HG03095 (cell line): Measurements from ENCODE around the gene IMPG2.

Experiments used
- ATAC-seq: cut with Tn5 transposase; IDR thresholded peaks from one replicate; pipeline ENCODE4 v1.9.1; 2021; ENCODE audit warnings: moderate library complexity; ENCODE audit not compliant: unreplicated experiment

The IMPG2 gene

DNA sequence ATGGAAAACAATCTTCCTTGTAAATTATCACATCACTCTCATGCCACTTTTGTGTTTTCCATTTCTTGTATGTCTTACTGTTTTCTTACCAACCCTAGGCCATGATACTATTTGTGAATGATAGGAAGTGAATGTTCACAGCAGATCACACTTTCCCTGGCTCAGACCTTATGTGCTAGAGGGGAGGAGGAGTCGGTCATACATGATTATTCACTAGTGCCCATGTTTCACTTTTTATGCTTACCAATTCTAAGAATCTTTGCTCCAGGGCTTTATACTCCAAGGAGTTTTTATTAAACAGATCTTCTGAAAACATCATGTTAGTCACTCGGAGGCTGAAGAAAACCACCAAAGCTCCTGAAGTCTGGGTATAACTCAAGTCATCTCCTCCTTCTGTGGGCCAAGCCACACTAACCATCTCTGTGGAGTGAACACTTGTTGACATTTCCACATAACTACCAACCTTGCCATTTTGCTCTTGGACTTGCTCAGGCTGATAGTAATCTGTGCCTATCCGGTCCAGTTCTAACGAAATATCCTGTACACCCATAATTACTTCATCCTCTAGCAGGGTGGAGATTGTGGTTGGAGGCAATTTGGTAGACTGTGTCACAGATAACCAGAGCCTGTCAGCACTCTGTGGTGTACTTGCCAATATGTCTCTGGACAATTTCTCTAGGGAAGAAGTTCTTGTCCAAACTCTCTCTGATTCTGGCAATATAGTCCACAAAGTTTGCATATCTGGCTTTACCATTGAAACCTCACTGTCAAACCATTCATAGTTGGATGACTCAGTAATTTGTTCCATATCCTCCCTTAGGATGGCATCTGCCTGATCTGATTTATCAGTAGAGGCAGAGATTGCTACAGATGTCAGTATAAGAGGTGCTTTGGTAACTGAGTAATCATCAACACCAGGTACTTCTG, 76.8 kb downstream of the IMPG2 start:
- no peak for ATAC-seq

DNA sequence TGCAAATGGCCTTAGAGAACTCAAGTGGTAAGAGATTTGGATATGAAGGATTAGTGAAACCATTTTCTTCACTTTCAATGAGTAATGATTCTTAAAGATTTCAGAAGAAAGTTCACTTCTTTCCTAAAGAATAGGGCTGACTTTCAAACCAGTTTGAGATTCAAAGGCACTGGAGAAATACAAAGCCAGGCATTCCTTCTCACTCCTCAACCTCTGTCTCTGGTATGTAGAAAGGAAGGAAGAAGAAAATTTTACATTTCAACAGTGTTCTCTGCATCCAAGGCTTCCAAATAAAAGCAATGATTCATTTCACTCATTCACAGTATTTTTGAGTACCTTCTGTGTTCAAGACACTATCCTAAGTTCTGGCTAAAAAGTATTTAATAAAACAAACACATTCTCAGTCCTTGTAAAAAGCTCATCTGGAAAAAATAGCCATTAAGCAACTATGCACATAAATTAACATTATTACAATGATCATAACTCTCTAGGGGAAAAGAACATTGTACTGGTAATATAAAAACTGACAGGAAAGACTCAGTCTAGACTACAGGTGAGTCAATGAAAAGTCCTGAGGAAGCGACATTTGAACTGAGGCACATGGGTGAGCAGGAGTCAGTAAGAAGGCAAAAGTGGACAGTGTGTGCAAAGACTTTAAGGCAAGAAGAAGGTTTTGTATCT, 79.5 kb downstream of the IMPG2 start:
- no peak for ATAC-seq

DNA sequence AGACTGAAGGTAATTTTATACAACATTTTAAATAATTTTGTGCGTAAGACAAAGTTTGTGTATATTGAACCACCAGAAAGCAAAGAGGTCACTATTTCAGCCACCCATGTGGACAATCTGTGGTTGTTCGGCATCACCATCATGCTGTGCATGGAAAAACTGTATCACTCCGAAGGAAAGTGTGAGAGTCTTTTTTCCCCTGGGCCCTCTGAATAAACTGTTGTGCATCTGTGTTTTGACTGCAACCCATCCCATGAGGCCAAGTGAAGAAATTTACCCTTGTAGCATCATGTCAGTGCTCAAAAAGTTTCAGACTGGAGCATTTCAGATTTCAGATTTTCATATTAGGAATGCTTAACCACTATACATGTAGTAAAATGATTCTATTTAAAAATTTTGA, 85.3 kb downstream of the IMPG2 start:
- no peak for ATAC-seq

DNA sequence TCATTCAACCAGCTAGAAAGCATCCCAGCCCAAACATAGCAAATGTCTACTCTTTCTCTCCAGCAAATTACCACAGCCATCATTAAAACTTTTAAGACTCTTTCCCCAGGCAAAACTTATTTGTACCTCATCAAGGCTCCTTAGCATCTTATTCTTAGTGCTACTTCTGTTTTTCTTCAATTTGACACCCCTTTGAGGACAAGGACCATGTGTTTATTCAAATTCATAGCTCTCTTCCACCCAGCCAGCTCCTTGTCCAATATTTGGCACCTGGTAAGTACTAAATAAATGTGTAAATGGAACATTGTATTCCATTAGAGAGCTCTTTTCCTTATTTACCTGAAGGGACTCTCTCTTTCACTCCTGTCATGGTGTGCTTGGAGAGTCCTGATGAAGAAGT, 89.8 kb downstream of the IMPG2 start:
- no peak for ATAC-seq

DNA sequence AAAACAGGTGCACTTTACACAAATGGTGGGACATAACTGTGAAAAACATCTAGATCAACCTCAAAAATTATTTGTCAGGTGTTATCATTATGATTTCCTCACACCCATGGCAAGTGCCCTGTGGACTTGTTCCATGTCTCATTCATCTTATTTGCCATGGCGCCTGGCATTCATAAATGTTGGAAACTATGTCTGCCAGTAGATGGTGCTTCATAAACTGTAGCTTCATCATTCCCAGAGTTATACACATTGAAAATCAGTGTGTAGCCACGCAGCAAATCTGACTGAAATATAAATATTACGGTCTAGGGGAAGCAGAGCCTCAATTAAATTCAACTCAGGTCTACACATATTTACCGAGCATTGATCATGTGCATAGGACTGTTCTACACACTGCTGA, 90.7 kb downstream of the IMPG2 start:
- ATAC-seq: no peak

DNA sequence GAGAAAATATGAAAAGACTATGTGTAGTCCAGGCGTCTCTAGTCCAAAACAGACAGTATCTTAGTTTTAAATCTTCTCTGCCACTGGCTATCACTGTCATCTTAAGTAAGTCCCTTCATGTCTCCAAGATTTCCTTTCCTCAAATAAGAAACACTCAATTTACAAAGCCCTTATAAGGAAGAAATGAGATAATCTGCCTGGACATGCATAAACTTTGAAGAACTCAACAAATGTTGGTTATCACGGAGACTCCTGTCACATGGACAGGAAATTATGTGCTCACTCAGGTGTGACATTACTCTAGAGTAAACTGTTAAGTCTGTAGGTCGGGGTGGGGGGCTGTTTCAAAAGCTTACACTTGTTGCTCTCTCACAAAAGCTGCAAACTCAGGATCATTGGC, 91.9 kb downstream of the IMPG2 start:
- ATAC-seq: no peak

DNA sequence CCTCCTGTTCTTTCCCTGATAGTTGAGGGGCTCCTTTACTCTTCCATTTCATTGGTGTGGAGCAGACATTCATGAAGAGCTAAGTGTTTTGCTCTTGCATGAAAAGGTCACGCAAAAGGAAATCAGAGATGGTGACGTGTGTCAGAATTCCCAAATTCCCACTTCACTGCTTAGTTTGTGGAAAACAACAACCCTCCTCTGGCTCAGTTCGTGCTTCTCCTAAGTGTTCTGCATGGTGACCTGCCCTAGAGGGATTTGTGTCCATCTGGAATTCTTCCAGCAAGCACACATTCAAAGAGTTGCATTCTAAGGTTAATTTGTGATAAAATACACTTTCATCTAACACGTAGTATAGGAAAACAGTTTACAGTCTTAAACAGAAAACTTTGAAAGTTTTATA, 95.6 kb downstream of the IMPG2 start:
- ATAC-seq: no peak

DNA sequence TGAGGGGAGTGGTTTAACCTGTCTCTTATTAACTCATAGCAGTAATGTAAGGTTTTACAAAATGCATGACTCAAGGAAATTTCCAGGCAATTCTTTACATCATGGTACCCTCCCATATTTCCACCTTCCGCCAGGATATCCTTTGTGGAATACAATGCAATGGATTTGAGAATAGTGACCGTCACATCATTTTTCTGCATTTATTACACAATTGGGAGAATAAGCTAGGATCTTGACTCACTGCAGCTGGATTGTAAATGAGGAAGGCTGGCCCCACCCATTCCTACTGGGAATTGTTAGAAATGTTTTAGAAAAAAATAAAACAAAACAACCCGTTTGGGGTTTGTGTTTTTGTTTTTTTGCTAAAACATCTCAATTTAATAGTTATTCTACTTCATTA, 97.4 kb downstream of the IMPG2 start:
- ATAC-seq: no peak

DNA sequence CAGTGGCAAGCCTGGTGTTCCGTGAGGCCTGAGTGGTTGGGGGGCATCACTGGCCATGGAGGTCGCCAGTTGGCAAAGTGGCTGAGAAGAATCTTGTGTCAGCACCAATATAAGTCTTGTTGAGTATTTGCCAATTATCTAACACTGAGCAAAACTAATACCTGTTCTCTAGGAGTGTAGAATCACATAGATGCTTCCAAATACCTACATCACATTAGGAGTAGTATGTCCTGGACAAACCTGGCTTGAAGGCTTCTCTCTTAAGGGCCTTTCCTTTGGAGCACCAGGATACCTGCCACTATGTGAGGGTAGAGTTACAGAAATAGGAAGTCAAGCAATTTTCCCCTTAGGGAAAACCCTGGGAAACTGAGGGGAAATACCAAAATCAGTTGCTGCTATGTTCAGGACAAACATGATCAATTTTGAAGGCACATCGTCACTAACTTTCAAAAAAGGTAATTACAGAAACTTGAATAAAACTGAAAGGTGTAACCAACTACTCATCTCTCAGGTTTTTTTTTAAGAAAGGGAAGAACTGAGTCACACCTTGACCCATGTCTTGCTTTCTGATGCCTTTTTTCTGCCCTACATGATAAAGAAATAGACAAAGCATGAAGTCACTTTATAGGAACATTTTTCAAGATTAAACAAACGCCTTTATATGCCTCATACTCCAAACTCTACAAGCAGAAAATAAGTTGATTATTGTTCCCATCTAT, 100.4 kb downstream of the IMPG2 start:
- ATAC-seq: no peak

DNA sequence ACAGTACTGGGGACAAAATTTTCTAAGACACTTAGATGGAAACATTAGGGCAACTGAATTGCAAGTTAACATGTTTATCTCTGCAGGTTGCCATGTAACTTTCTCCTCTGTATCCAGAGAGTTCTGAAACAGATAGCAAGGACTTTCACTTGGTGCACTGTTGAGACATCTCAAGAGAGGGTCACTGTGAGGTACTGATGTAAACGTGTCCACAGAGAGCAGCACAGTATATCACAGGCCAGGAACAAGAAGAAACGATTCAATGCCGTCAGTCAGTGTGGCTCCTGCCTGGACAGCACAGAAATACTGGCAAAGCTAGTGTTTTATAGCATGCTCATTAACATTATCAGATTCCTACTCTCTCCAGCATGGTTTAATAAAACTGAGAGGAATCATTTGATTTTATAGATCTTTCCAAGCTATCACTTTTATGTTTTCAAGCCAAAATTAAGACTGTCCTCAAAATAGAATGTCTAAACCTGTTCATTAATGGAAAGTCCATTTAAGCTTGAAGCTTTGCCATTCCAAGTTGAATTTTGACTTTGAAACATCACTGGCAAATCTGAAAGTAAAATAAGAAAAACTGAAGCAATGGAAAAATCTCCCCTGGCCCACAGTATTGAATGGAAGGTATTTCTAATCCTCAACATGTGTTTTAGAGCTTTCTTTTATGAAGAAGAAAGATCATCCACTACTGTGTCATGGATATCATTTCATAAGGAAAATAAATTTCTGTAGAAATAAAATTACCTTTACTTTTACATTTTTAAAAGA, 102.7 kb downstream of the IMPG2 start:
- no peak for ATAC-seq

DNA sequence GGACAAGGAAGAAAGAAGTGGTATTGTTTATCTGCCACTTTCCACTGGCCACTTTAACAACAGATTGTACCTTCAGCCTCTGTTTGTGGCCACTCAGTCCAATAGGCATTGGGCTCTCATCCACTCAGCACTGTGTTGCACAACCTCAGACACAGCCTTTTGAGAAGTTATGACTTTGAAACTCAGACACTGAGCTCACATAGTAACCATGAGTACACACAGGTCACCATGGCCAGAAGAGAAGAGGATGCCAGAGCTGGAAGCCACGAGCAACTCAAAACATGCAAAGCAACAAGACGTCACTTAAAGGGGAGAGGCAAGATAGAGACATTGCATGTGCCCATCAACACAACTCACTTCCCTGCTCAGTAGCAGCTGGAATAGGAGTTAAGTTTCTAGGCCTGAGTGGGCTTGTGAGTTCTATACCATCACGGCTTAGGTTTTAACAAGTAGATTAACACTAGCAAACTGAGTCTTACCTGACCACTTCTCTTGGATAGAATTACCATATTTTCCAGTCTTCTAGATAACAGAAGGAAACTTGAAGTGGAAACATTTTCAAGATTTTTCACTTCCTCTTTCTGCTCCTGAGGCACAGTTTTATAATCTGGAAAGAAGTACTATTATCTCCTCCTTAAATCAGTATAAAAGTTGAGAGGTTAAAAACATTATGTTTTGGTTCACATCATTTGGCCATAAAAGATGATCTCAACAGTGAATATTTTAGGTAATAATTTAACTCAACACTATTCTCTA, 103.5 kb downstream of the IMPG2 start:
- no peak for ATAC-seq

DNA sequence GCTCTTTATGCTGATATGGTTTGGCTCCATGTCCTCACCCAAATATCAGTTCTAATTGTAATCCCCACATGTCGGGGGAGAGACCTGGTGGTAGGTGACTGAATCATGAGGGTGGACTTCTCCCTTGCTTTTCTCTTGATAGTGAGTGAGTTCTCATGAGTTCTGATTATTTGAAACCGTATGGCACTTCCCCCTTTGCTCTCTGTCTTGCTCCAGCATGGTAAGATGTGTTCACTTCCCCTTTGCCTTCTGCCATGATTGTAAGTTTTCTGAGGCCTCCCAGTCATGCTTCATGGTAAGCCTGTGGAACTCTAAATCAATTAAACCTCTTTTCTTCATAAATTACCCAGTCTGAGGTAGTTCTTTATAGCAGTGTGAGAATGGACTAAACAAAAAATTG, 107.6 kb downstream of the IMPG2 start:
- ATAC-seq: no peak

DNA sequence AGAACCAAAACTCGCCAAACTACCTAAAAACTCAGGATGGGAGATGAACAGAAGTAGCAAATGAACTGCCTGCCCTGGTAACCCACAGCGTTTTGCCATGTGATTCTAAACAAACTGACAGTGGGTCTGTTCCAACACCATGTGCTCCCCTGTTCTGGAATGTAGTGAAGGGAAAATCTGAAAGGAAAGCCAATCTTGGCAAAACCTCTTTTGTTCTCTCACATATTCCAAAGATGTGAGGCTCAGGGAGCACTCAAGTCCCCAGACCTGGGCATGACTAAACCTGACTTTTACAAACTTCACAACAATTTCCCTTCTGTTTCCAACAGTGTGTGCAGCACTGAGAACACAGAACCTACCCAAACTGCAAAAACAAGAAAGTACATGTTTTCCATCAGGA, 116.1 kb downstream of the IMPG2 start:
- no peak for ATAC-seq

DNA sequence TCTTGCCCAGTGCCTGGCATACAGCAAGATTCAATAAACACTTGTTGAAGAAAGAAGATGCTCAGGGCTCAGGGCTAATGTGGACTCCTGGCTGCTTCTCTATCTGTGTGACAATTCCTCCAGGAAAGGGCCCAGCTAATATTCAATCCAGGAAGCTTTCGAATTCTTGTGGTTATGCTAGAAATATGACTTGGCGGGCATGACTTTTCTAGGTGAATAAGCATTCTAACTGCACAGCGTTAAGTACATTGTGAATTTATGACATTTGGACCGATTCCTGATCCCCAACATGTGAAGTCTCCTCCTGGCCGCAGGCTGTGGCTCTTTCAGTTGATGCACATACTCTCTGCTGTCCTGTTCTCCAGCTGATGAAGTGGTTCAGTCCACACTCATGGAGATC, 117.0 kb downstream of the IMPG2 start:
- ATAC-seq: no peak

DNA sequence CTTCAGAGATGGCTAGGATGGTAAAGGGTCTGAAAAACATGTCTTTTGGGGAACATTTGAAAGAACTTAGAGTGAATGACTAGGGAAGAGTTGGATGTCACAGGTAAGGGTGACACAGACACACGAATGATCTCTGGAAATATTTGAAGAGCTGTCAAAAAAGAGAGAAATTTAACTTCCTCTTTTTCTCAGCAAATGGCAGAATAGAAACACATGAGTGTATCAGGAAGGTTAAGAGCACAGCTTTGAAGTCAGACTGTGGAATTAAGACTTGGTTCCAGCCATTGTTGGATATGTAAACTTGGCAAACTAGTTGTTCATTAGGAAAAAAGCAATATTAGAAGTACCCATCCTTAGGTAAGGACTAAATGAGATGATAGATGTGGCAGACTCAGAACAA, 117.7 kb downstream of the IMPG2 start:
- ATAC-seq: no peak

DNA sequence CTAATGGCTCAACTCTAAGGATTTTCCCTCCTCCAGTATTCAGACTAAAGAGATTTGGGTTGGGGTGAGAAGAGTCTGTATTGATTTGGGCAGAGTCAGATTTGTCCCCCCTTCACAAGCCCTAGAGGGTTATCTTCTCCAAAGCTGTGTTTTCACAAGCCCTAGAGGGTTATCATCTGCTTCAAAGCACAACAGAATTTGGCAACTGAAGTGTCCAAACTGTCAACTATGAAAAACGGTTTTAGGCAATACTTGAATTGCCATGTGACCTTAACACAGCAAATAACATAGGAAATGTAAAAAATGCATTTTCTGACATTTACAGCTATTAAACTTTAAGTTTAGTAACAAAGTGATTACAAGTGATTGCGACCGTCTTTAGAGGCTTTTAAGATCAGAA, 119.9 kb downstream of the IMPG2 start:
- ATAC-seq: no peak

DNA sequence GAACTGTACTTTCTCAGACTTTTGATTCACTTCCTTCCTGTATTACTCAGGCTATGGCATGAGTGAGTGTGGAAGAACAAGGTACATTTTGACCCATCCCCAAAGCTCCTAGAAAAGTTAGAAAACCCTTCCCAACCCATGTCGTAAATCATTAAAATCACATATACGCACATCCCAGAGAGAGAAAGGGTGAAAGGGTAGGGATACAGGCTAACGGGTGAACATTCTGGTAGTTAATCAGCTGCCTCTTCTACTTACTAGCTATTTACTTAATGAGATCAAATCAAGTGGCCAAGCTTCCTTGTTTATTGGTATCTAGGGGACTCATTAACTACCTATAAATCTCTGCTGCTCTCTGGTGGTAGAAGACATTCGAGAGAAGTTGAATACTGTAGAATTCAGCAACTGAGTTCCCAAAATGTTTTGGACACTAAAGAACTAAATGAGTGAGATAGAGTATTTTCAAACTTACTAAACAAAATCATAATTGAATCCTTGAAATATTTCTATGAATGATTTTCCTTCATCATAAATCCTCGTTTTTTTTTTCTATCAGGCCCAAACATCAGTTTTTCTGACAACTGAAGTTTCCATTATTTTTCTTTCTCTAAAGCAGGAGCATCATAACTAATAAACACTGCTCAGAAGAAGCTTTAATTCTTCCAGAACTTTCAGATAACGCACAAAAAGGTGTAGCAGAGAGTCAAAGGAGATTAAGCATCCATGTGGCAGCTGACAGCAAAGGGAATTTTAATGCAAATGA, 124.2 kb downstream of the IMPG2 start:
- no peak for ATAC-seq

DNA sequence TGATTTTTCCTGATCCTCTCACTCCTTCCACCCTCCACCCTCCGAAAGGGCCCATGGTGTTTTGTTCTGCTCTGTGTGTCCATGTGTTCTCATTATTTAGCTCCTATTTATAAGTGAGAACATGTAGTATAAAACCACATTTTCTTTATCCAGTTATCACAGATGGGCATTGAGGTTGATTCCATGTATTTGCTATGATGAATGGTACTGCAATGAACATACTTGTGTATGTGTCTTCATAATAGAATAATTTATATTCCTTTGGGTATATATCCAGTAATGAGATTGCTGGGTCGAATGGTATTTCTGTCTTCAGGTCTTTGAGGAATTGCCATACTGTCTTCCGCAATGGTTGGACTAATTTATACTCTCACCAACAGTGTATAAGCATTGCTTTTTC, 126.0 kb downstream of the IMPG2 start:
- no peak for ATAC-seq

DNA sequence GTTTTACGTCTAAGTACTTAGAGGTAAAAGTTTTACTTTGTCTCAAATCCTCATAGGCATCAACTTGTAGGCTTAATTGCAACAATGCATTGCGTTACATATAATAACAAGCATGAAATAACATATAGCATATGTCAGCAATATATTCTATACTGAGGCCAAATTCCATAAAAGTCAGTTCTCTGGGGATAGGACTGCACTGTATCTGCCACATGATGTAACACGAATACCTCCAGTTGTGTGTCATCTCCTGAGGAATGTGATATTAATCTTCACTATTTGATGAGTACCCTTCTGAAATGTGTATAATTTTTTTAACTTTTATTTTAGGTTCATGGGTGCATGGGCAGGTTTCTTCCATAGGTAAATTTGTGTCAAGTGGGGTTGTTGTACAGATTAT, 126.4 kb downstream of the IMPG2 start:
- no peak for ATAC-seq

DNA sequence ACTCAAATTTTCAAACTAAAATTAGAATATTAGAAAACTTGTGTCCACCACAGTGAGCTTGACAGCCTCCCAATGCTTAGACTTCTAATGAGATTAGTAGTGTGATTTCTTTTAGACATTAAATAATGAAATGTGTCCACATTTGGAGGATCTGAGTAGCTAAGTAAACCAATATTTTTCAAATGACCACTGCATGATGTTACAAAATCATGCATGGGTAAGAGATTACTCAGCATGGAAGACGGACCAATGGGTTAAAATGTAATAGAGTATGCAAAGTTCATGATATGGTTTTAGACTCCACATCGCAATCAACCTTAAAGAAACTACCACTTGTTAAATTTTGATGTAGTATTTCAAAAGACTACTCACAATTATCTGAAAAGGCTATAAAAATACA, 130.6 kb downstream of the IMPG2 start:
- no peak for ATAC-seq
